H1 (cell line): Measurements from ENCODE around the gene TRIM50. TPM values are rescaled to one million over a fixed set of nuclear protein-coding genes. Genes with fewer than 3 reads are reported as not detected.

Experiments used
- CTCF ChIA-PET: fragments of 300-600 bp; sonication (Branson Sonifier 250); formaldehyde crosslinking; loops from one replicate; lab custom pipeline; 2021; ENCODE audit not compliant: partially characterized antibody; lab: Charles Lee
- POLR2A ChIA-PET: fragments of 300-600 bp; sonication (Branson Sonifier 250); formaldehyde crosslinking; loops from one replicate; lab custom pipeline; 2021; ENCODE audit warnings: inconsistent platforms; ENCODE audit not compliant: partially characterized antibody; lab: Charles Lee
- DNase-seq, 2 experiments: peaks; one replicate each; pipeline versions ENCODE4 v3.0.0 to v3.0.0-alpha.2; 2010 to 2022; ENCODE audit warnings: low spot score in 2 of 2, low read depth in 1 of 2, mixed read lengths in 1 of 2
- FAIRE-seq: peaks from 2 replicates; lab custom pipeline; 2011; peaks lifted over from hg19 to GRCh38; lab: Jason Lieb, UNC
- H2AFZ ChIP-seq: 2 replicates; pipeline ENCODE4 v1.8.1; 2012; ENCODE audit warnings: low read length, inconsistent platforms
- H2AK5ac ChIP-seq: 2 replicates; pipeline ENCODE4 v1.6.1; 2013; ENCODE audit warnings: low read depth, low read length
- H2BK120ac ChIP-seq: replicated peaks from 2 replicates; pipeline ENCODE3; 2013; ENCODE audit warnings: low read depth, low read length, inconsistent platforms
- H2BK12ac ChIP-seq: 2 replicates; pipeline ENCODE4 v1.6.1; 2013; ENCODE audit warnings: low read depth, low read length
- H2BK15ac ChIP-seq: 2 replicates; pipeline ENCODE4 v1.6.1; 2013; ENCODE audit warnings: low read length
- H2BK20ac ChIP-seq: 2 replicates; pipeline ENCODE4 v1.6.1; 2013; ENCODE audit warnings: low read length
- H2BK5ac ChIP-seq: 2 replicates; pipeline ENCODE4 v1.6.1; 2013; ENCODE audit warnings: low read depth, low read length
- H3K14ac ChIP-seq: 2 replicates; pipeline ENCODE4 v1.6.1; 2013; ENCODE audit warnings: inconsistent platforms; ENCODE audit not compliant: insufficient read length
- H3K18ac ChIP-seq: 2 replicates; pipeline ENCODE4 v1.6.1; 2013; ENCODE audit warnings: low read length; ENCODE audit errors: extremely low read depth
- H3K23ac ChIP-seq: 2 replicates; pipeline ENCODE4 v1.6.1; 2013; ENCODE audit warnings: inconsistent platforms; ENCODE audit not compliant: insufficient read length
- H3K23me2 ChIP-seq: 2 replicates; pipeline ENCODE4 v1.6.1; 2013; ENCODE audit warnings: low read depth, low read length
- H3K27ac ChIP-seq: 2 replicates; pipeline ENCODE4 v1.6.1; 2011; ENCODE audit warnings: low read depth, low read length, inconsistent platforms
- H3K27me3 ChIP-seq, 4 experiments: replicated peaks in 1 of 4; 1 replicate in 1 of 4; 2 replicates in 3 of 4; pipeline versions ENCODE4 v1.6.1 to v1.8.1; 2011 to 2013; ENCODE audit warnings: low read length in 3 of 4, mild to moderate bottlenecking in 3 of 4, inconsistent platforms in 2 of 4, mixed read lengths in 2 of 4, moderate library complexity in 1 of 4; ENCODE audit not compliant: control insufficient read depth in 3 of 4, insufficient read depth in 3 of 4; ENCODE audit errors: extremely low read depth in 1 of 4
- H3K36me3 ChIP-seq, 4 experiments: 2 replicates each; pipeline versions ENCODE4 v1.6.1 to v1.8.1; 2011 to 2013; ENCODE audit warnings: mild to moderate bottlenecking in 4 of 4, low read length in 3 of 4, moderate library complexity in 2 of 4, control low read depth in 1 of 4, inconsistent platforms in 1 of 4; ENCODE audit not compliant: insufficient read depth in 4 of 4, control insufficient read depth in 2 of 4
- H3K4ac ChIP-seq: replicated peaks from 2 replicates; pipeline ENCODE3; 2013; ENCODE audit warnings: low read length, low read depth, mixed read lengths, inconsistent platforms; ENCODE audit not compliant: insufficient read length
- H3K4me1 ChIP-seq, 4 experiments: replicated peaks in 1 of 4; 1 replicate in 1 of 4; 2 replicates in 3 of 4; pipeline versions ENCODE4 v1.6.1 to v1.8.1; 2011 to 2013; ENCODE audit warnings: low read length in 3 of 4, inconsistent platforms in 2 of 4, mixed read lengths in 1 of 4; ENCODE audit not compliant: insufficient read depth in 4 of 4, control insufficient read depth in 3 of 4
- H3K4me2 ChIP-seq, 2 experiments: 2 replicates each; pipeline versions ENCODE4 v1.6.1 to v1.8.1; 2011 to 2013; ENCODE audit warnings: low read depth in 2 of 2, low read length in 2 of 2, control low read depth in 1 of 2, inconsistent platforms in 1 of 2, mild to moderate bottlenecking in 1 of 2; ENCODE audit not compliant: insufficient read depth in 1 of 2
- H3K4me3 ChIP-seq, 4 experiments: fragments of 200-600, 300-600 bp in 1 of 4; sonication (generic), shearing (Covaris generic), sonication (Bioruptor Twin) in 1 of 4; 2 replicates each; pipeline versions ENCODE4 v1.5.1 to v1.8.1; 2011 to 2016; ENCODE audit warnings: low read length in 4 of 4, low read depth in 3 of 4, control low read depth in 2 of 4, inconsistent platforms in 2 of 4, mild to moderate bottlenecking in 2 of 4, mixed read lengths in 1 of 4, moderate library complexity in 1 of 4; ENCODE audit not compliant: insufficient read depth in 2 of 4; ENCODE audit errors: extremely low read depth in 1 of 4
- H3K56ac ChIP-seq: replicated peaks from 2 replicates; pipeline ENCODE3; 2013; ENCODE audit warnings: low read depth, mild to moderate bottlenecking, mixed read lengths, low read length, inconsistent platforms; ENCODE audit not compliant: insufficient read length
- H3K79me1 ChIP-seq: 2 replicates; pipeline ENCODE4 v1.6.1; 2013; ENCODE audit warnings: low read depth, low read length, control low read depth
- H3K79me2 ChIP-seq, 2 experiments: 2 replicates each; pipeline versions ENCODE4 v1.6.1 to v1.8.1; 2012 to 2013; ENCODE audit warnings: low read length in 2 of 2, mild to moderate bottlenecking in 2 of 2, inconsistent platforms in 1 of 2; ENCODE audit not compliant: insufficient read depth in 2 of 2, control insufficient read depth in 1 of 2
- H3K9ac ChIP-seq, 4 experiments: replicated peaks in 1 of 4; 1 replicate in 1 of 4; 2 replicates in 3 of 4; pipeline versions ENCODE4 v1.6.1 to v1.8.1; 2011 to 2013; ENCODE audit warnings: low read depth in 3 of 4, low read length in 3 of 4, control low read depth in 2 of 4, mild to moderate bottlenecking in 2 of 4, moderate library complexity in 2 of 4, inconsistent platforms in 1 of 4; ENCODE audit errors: extremely low read depth in 1 of 4
- H3K9me3 ChIP-seq, 2 experiments: 2 replicates each; pipeline versions ENCODE4 v1.6.1 to v1.8.1; 2012 to 2013; ENCODE audit warnings: mild to moderate bottlenecking in 2 of 2, moderate library complexity in 2 of 2, control low read depth in 1 of 2, inconsistent platforms in 1 of 2, low read depth in 1 of 2, low read length in 1 of 2, mixed read lengths in 1 of 2; ENCODE audit not compliant: insufficient read depth in 2 of 2
- H4K20me1 ChIP-seq, 2 experiments: replicated peaks in 1 of 2; 2 replicates each; pipeline versions ENCODE3 to v1.8.1; 2011 to 2013; ENCODE audit warnings: inconsistent platforms in 2 of 2, low read length in 2 of 2, mild to moderate bottlenecking in 1 of 2; ENCODE audit not compliant: insufficient read depth in 2 of 2, control insufficient read depth in 1 of 2
- H4K5ac ChIP-seq: 2 replicates; pipeline ENCODE4 v1.6.1; 2013; ENCODE audit warnings: low read length, low read depth, mixed read lengths, inconsistent platforms; ENCODE audit not compliant: insufficient read length
- H4K8ac ChIP-seq: 2 replicates; pipeline ENCODE4 v1.8.0; 2013; ENCODE audit warnings: mild to moderate bottlenecking, moderate library complexity, low read length, inconsistent platforms; ENCODE audit not compliant: insufficient read depth; ENCODE audit errors: extremely low read depth
- H4K91ac ChIP-seq: replicated peaks from 2 replicates; pipeline ENCODE3; 2013; ENCODE audit warnings: low read length, mixed read lengths, inconsistent platforms; ENCODE audit not compliant: insufficient read length
- TCF12 ChIP-seq: IDR thresholded peaks from 2 replicates; pipeline ENCODE4 v1.6.1; 2011; ENCODE audit warnings: low read depth, mild to moderate bottlenecking, low read length
- TEAD4 ChIP-seq: IDR thresholded peaks from 2 replicates; pipeline ENCODE4 v1.6.1; 2012; ENCODE audit warnings: low read depth, low read length, inconsistent platforms, mixed read lengths
- WGBS, 2 experiments: shearing (Covaris generic) in 1 of 2; methylation state at CpG; one replicate each; pipeline versions ENCODE4 v1.1.6 to v1.1.7; 2013 to 2015; ENCODE audit warnings: low lambda C conversion rate in 2 of 2, mixed read lengths in 2 of 2, inconsistent platforms in 1 of 2, low coverage in 1 of 2, missing lambda C conversion rate in 1 of 2; ENCODE audit not compliant: insufficient replicate concordance in 2 of 2, insufficient coverage in 1 of 2, insufficient read length in 1 of 2; ENCODE audit errors: extremely low coverage in 1 of 2, missing lambda C conversion rate in 1 of 2; 5-methylcytosine and 5-hydroxymethylcytosine counted together
- polyA plus RNA-seq, 7 experiments: library from polyadenylated mRNA; depleted of rRNA in 3 of 7; stranded (reverse) in 5 of 7; unstranded in 2 of 7; fragments of >200 nt in 5 of 7; fragments of 200-250 nt in 2 of 7; gene quantifications; 1 replicate in 5 of 7; 2 replicates in 1 of 7; 4 replicates in 1 of 7; pipeline versions ENCODE4 v1.2.1 to v1.2.3, GENCODE V29; 2011 to 2013; ENCODE audit warnings: missing spikeins in 2 of 7, mixed read lengths in 2 of 7
- total RNA-seq: library from RNA; stranded (reverse); fragmentation: NEBNext Ultra II Directional; extraction: Animal tissue kit (Norgen Biotek cat#: 25700); gene quantifications from 2 replicates; pipeline ENCODE4 v1.2.1, GENCODE V29; 2021
- TF ChIP-seq, protein P1 (sequence below), 3 experiments: IDR thresholded peaks; 1 replicate in 2 of 3; 2 replicates in 1 of 3; pipeline versions ENCODE4 v1.5.1 to v1.6.1; 2011; ENCODE audit warnings: low read length in 3 of 3, mild to moderate bottlenecking in 3 of 3, inconsistent platforms in 2 of 3, low read depth in 1 of 3, moderate library complexity in 1 of 3; ENCODE audit not compliant: insufficient read depth in 1 of 3; ENCODE audit errors: control extremely low read depth in 1 of 3

The TRIM50 gene
- total and polyA plus RNA-seq, 2 of the 8 experiments (the other 6 are each of a cell fraction or from before 2014, with no cell fraction given), result 0.12 TPM; not detected in 1

- no peak for DNase-seq
- Histone ChIP-seq H3K36me3 (no peaks in the 10 kb centered on the region), H3K4me1 (peaks cover 0 to 11% (median 4%) of the 10 kb centered on the region in 4 experiments; a peak in 5 of 7 replicates), H3K4me2 (peak overlapping the region in 1 of 2 experiments; percentile 2; a peak in 1 of 4 replicates), H3K56ac (no peak overlapping the region), H2BK12ac (no peak overlapping the region; the same call in 1 of the 2 replicates), H3K9me3 (no peaks in the 10 kb centered on the region), H4K8ac (no peak overlapping the region), H3K23ac (no peak overlapping the region), H3K18ac (no peak overlapping the region), H3K4ac (no peak overlapping the region), H3K4me3 (no peak overlapping the region), H2BK5ac (no peak overlapping the region), H3K23me2 (no peaks in the 10 kb centered on the region), H3K9ac (no peak overlapping the region), H4K91ac (no peak overlapping the region), H2AFZ (no peak overlapping the region), H2BK20ac (no peak overlapping the region; the same call in 1 of the 2 replicates), H4K5ac (no peak overlapping the region), H2BK15ac (no peak overlapping the region; the same call in 1 of the 2 replicates), H2AK5ac (no peak overlapping the region), H3K14ac (no peak overlapping the region), H3K27me3 (no peaks in the 10 kb centered on the region; a peak in 1 of 7 replicates), H3K27ac (no peak overlapping the region), H3K79me1 (no peaks in the 10 kb centered on the region), H2BK120ac (no peak overlapping the region), H3K79me2 (no peaks in the 10 kb centered on the region), H4K20me1 (no peaks in the 10 kb centered on the region)
- 61% methylated on average over 7 of the region's 7 CpGs; no CpG with 5 or more reads in 1 of the 2 experiments for WGBS, 2 experiments
- TF ChIP-seq TEAD4, result no peak
- TF ChIP-seq, protein P1, sequence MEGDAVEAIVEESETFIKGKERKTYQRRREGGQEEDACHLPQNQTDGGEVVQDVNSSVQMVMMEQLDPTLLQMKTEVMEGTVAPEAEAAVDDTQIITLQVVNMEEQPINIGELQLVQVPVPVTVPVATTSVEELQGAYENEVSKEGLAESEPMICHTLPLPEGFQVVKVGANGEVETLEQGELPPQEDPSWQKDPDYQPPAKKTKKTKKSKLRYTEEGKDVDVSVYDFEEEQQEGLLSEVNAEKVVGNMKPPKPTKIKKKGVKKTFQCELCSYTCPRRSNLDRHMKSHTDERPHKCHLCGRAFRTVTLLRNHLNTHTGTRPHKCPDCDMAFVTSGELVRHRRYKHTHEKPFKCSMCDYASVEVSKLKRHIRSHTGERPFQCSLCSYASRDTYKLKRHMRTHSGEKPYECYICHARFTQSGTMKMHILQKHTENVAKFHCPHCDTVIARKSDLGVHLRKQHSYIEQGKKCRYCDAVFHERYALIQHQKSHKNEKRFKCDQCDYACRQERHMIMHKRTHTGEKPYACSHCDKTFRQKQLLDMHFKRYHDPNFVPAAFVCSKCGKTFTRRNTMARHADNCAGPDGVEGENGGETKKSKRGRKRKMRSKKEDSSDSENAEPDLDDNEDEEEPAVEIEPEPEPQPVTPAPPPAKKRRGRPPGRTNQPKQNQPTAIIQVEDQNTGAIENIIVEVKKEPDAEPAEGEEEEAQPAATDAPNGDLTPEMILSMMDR (IDR thresholded peaks at IDR 0.05; ENCODE audit: control extremely low read depth in 1 of 3, insufficient read depth in 1 of 3, low read depth in 1 of 3, low read length in 3 of 3), result 0 out of 4 replicates have a peak, but pooled peaks of 1 of the 3 experiments have one; percentile 6
- TF ChIP-seq TCF12, result 0 out of 2 replicates have a peak, but pooled peaks have one; percentile 29
- POLR2A ChIA-PET, result interaction anchor here (0.8 to 0.9 kb wide), 2 partner anchors 11 to 83 kb away, joined by 3 read pairs; no protein-coding TSS in a partner anchor
- no peak for FAIRE-seq
- CTCF ChIA-PET, result interaction anchor here (0.7 to 3.0 kb wide), 11 partner anchors 10 to 111 kb away, joined by 3 to 23 read pairs (median 4); partner anchors contain the start of gene NSUN5
These were observed 12.6 kb upstream of the TRIM50 start for GRCh38 chr7:73340514-73340913.
